ENCODE data around the gene MESP2. TPM values are rescaled to one million over a fixed set of nuclear protein-coding genes. Genes with fewer than 3 reads are reported as not detected.

The MESP2 gene
- 0.10 TPM in 1 of 2 replicates, not detected in the other for total RNA-seq

GRCh38 chr15:89776274-89777072 is at the start of gene MESP2:
MESP2 (plus strand) TSS chr15:89776332; CDS start chr15:89776358, 26 bp downstream.
- DNase-seq (ENCODE audit: low spot score), result peak; percentile 46
- intact Hi-C loops (cut with micrococcal nuclease), result no loop called here
- H3K4me3 Mint-ChIP-seq, result peak within 1 kb of the TSS; percentile 57
- no peak within 1 kb of the TSS for H3K27ac Mint-ChIP-seq
- H3K27me3 Mint-ChIP-seq (ENCODE audit: insufficient read depth), result peaks cover 18% of the 10 kb centered on the region
- no peaks in the 10 kb centered on the region for H3K36me3 Mint-ChIP-seq (ENCODE audit: low read depth)
- no peaks in the 10 kb centered on the region for H3K9me3 Mint-ChIP-seq
- peaks cover 11% of the 10 kb centered on the region for H3K4me1 Mint-ChIP-seq (ENCODE audit: low read depth)

GRCh38 chr15:89728254-89728653 is 47.9 kb upstream of the MESP2 start:
- intact Hi-C loops (cut with micrococcal nuclease), result no loop called here
- Mint-ChIP-seq H3K4me3 (no peak overlapping the region), H3K9me3 (peaks cover 8% of the 10 kb centered on the region), H3K27me3 (ENCODE audit: insufficient read depth) (peaks cover 9% of the 10 kb centered on the region), H3K4me1 (ENCODE audit: low read depth) (no peaks in the 10 kb centered on the region), H3K27ac (no peak overlapping the region), H3K36me3 (ENCODE audit: low read depth) (no peaks in the 10 kb centered on the region)
- DNase-seq (ENCODE audit: low spot score), result no peak

- DNase-seq (ENCODE audit: low spot score), result no peak
- Mint-ChIP-seq H3K4me3 (no peak overlapping the region), H3K27me3 (ENCODE audit: insufficient read depth) (peaks cover 13% of the 10 kb centered on the region), H3K27ac (no peak overlapping the region), H3K9me3 (no peaks in the 10 kb centered on the region), H3K4me1 (ENCODE audit: low read depth) (no peaks in the 10 kb centered on the region), H3K36me3 (ENCODE audit: low read depth) (no peaks in the 10 kb centered on the region)
- intact Hi-C loops (cut with micrococcal nuclease), result no loop called here
Observed at GRCh38 chr15:89731275-89731674, 44.9 kb upstream of the MESP2 start.

- Mint-ChIP-seq H3K4me3 (no peak overlapping the region), H3K9me3 (no peaks in the 10 kb centered on the region), H3K27ac (no peak overlapping the region), H3K36me3 (ENCODE audit: low read depth) (peaks cover 2% of the 10 kb centered on the region), H3K4me1 (ENCODE audit: low read depth) (no peaks in the 10 kb centered on the region), H3K27me3 (ENCODE audit: insufficient read depth) (peaks cover 13% of the 10 kb centered on the region)
- intact Hi-C loops (cut with micrococcal nuclease), result no loop called here
- no peak for DNase-seq (ENCODE audit: low spot score)
Observed at GRCh38 chr15:89732451-89733172, 43.5 kb upstream of the MESP2 start.

- Mint-ChIP-seq H3K36me3 (ENCODE audit: low read depth) (peaks cover 2% of the 10 kb centered on the region), H3K27ac (no peak overlapping the region), H3K4me3 (no peak overlapping the region), H3K4me1 (ENCODE audit: low read depth) (no peaks in the 10 kb centered on the region), H3K9me3 (no peaks in the 10 kb centered on the region), H3K27me3 (ENCODE audit: insufficient read depth) (peaks cover 13% of the 10 kb centered on the region)
- no peak for DNase-seq (ENCODE audit: low spot score)
- intact Hi-C loops (cut with micrococcal nuclease), result no loop called here
Observed at GRCh38 chr15:89735773-89736172, 40.4 kb upstream of the MESP2 start.

GRCh38 chr15:89740137-89740536 is 36.0 kb upstream of the MESP2 start:
- H3K4me3 Mint-ChIP-seq, result no peak overlapping the region
- H3K9me3 Mint-ChIP-seq, result no peaks in the 10 kb centered on the region

GRCh38 chr15:89743011-89743410 is 33.1 kb upstream of the MESP2 start:
- no peaks in the 10 kb centered on the region for H3K4me1 Mint-ChIP-seq (ENCODE audit: low read depth)
- no peak overlapping the region for H3K4me3 Mint-ChIP-seq
- no peaks in the 10 kb centered on the region for H3K36me3 Mint-ChIP-seq (ENCODE audit: low read depth)
- H3K27me3 Mint-ChIP-seq (ENCODE audit: insufficient read depth), result peaks cover 7% of the 10 kb centered on the region
- H3K9me3 Mint-ChIP-seq, result no peaks in the 10 kb centered on the region
- DNase-seq (ENCODE audit: low spot score), result no peak
- H3K27ac Mint-ChIP-seq, result no peak overlapping the region
- intact Hi-C loops (cut with micrococcal nuclease), result no loop called here

More at GRCh38 chr15:89740137-89740536, 36.0 kb upstream of the MESP2 start:
- Mint-ChIP-seq H3K36me3 (ENCODE audit: low read depth) (peaks cover 2% of the 10 kb centered on the region), H3K27me3 (ENCODE audit: insufficient read depth) (peaks cover 14% of the 10 kb centered on the region), H3K4me1 (ENCODE audit: low read depth) (no peaks in the 10 kb centered on the region), H3K27ac (no peak overlapping the region)
- intact Hi-C loops (cut with micrococcal nuclease), result loop anchor here (1.0 kb wide), 3 partner anchors 135 to 347 kb away; no protein-coding TSS in a partner anchor
- DNase-seq (ENCODE audit: low spot score), result peak; percentile 53

- H3K27ac Mint-ChIP-seq, result no peak overlapping the region
- no peak overlapping the region for H3K4me3 Mint-ChIP-seq
- no peak for DNase-seq (ENCODE audit: low spot score)
- H3K4me1 Mint-ChIP-seq (ENCODE audit: low read depth), result no peaks in the 10 kb centered on the region
- intact Hi-C loops (cut with micrococcal nuclease), result no loop called here
- no peaks in the 10 kb centered on the region for H3K36me3 Mint-ChIP-seq (ENCODE audit: low read depth)
- H3K27me3 Mint-ChIP-seq (ENCODE audit: insufficient read depth), result peaks cover 8% of the 10 kb centered on the region
- no peaks in the 10 kb centered on the region for H3K9me3 Mint-ChIP-seq
Observed at GRCh38 chr15:89743594-89743993, 32.5 kb upstream of the MESP2 start.

GRCh38 chr15:89745131-89745530 is 31.0 kb upstream of the MESP2 start:
- no peaks in the 10 kb centered on the region for H3K9me3 Mint-ChIP-seq
- H3K4me1 Mint-ChIP-seq (ENCODE audit: low read depth), result no peaks in the 10 kb centered on the region

GRCh38 chr15:89745768-89746167 is 30.4 kb upstream of the MESP2 start:
- Mint-ChIP-seq H3K4me1 (ENCODE audit: low read depth) (no peaks in the 10 kb centered on the region), H3K27me3 (ENCODE audit: insufficient read depth) (peaks cover 20% of the 10 kb centered on the region), H3K4me3 (no peak overlapping the region), H3K27ac (no peak overlapping the region), H3K9me3 (no peaks in the 10 kb centered on the region), H3K36me3 (ENCODE audit: low read depth) (no peaks in the 10 kb centered on the region)
- intact Hi-C loops (cut with micrococcal nuclease), result no loop called here
- no peak for DNase-seq (ENCODE audit: low spot score)

More at GRCh38 chr15:89745131-89745530, 31.0 kb upstream of the MESP2 start:
- Mint-ChIP-seq H3K27ac (no peak overlapping the region), H3K4me3 (no peak overlapping the region), H3K36me3 (ENCODE audit: low read depth) (no peaks in the 10 kb centered on the region), H3K27me3 (ENCODE audit: insufficient read depth) (peaks cover 20% of the 10 kb centered on the region)
- intact Hi-C loops (cut with micrococcal nuclease), result no loop called here
- DNase-seq (ENCODE audit: low spot score), result no peak

- H3K36me3 Mint-ChIP-seq (ENCODE audit: low read depth), result no peaks in the 10 kb centered on the region
- no peak overlapping the region for H3K27ac Mint-ChIP-seq
- H3K9me3 Mint-ChIP-seq, result no peaks in the 10 kb centered on the region
- H3K4me1 Mint-ChIP-seq (ENCODE audit: low read depth), result no peaks in the 10 kb centered on the region
- peaks cover 18% of the 10 kb centered on the region for H3K27me3 Mint-ChIP-seq (ENCODE audit: insufficient read depth)
- intact Hi-C loops (cut with micrococcal nuclease), result no loop called here
- no peak for DNase-seq (ENCODE audit: low spot score)
- no peak overlapping the region for H3K4me3 Mint-ChIP-seq
Observed at GRCh38 chr15:89746386-89746780, 29.7 kb upstream of the MESP2 start.

- Mint-ChIP-seq H3K9me3 (no peaks in the 10 kb centered on the region), H3K4me3 (peak overlapping the region; percentile 3), H3K27me3 (ENCODE audit: insufficient read depth) (peaks cover 20% of the 10 kb centered on the region), H3K4me1 (ENCODE audit: low read depth) (no peaks in the 10 kb centered on the region), H3K36me3 (ENCODE audit: low read depth) (no peaks in the 10 kb centered on the region), H3K27ac (no peak overlapping the region)
- no peak for DNase-seq (ENCODE audit: low spot score)
- intact Hi-C loops (cut with micrococcal nuclease), result no loop called here
Observed at GRCh38 chr15:89747708-89748682, 28.1 kb upstream of the MESP2 start.
